MM.1S (cell line): Measurements from ENCODE around the gene RELL1.

Source experiments
- DNase-seq: peaks from one replicate; pipeline ENCODE4 v3.0.0-alpha.2; 2015
- H2AFZ ChIP-seq: fragments of 300-600 bp; sonication (generic); 2 replicates; pipeline ENCODE4 v1.6.0; 2016; ENCODE audit warnings: antibody characterized with exemption, low read length
- H3F3A ChIP-seq: fragments of 300-600 bp; sonication (generic); 2 replicates; pipeline ENCODE4 v1.6.1; 2016; ENCODE audit warnings: mild to moderate bottlenecking, antibody characterized with exemption, low read length, moderate library complexity, mixed read lengths; ENCODE audit not compliant: insufficient read depth
- H3K27ac ChIP-seq: fragments of 300-600 bp; sonication (generic); 2 replicates; pipeline ENCODE4 v1.5.1; 2016; ENCODE audit warnings: mild to moderate bottlenecking, low read length
- H3K27me3 ChIP-seq: fragments of 300-600 bp; sonication (generic); replicated peaks from 2 replicates; pipeline ENCODE4 v1.6.0; 2016; ENCODE audit warnings: low read length; ENCODE audit not compliant: insufficient read depth
- H3K36me3 ChIP-seq: fragments of 300-600 bp; sonication (generic); replicated peaks from 2 replicates; pipeline ENCODE4 v1.6.1; 2016; ENCODE audit warnings: mild to moderate bottlenecking, low read length, mixed read lengths; ENCODE audit not compliant: insufficient read depth
- H3K4me1 ChIP-seq: fragments of 300-600 bp; sonication (generic); 2 replicates; pipeline ENCODE4 v1.6.1; 2016; ENCODE audit warnings: low read length, mixed read lengths
- H3K4me2 ChIP-seq: fragments of 300-600 bp; sonication (generic); 2 replicates; pipeline ENCODE4 v1.6.0; 2016; ENCODE audit warnings: low read depth, low read length
- H3K4me3 ChIP-seq: fragments of 300-600 bp; sonication (generic); 2 replicates; pipeline ENCODE4 v1.5.1; 2016; ENCODE audit warnings: low read length, mixed read lengths
- H3K79me2 ChIP-seq: fragments of 300-600 bp; sonication (generic); 2 replicates; pipeline ENCODE4 v1.6.1; 2016; ENCODE audit warnings: mixed run types, low read length, mixed read lengths
- H3K9ac ChIP-seq: fragments of 300-600 bp; sonication (generic); 2 replicates; pipeline ENCODE4 v1.6.1; 2016; ENCODE audit warnings: low read length, mixed read lengths
- H3K9me2 ChIP-seq: fragments of 300-600 bp; sonication (generic); replicated peaks from 2 replicates; pipeline ENCODE4 v1.6.1; 2016; ENCODE audit warnings: mild to moderate bottlenecking, low read length, mixed read lengths; ENCODE audit not compliant: insufficient read depth
- H3K9me3 ChIP-seq: fragments of 300-600 bp; sonication (generic); replicated peaks from 2 replicates; pipeline ENCODE4 v1.6.1; 2016; ENCODE audit warnings: mild to moderate bottlenecking, low read length, mixed read lengths; ENCODE audit not compliant: insufficient read depth
- H4K20me1 ChIP-seq: fragments of 300-600 bp; sonication (generic); 2 replicates; pipeline ENCODE4 v1.6.1; 2016; ENCODE audit warnings: mild to moderate bottlenecking, low read length, moderate library complexity, mixed read lengths; ENCODE audit not compliant: insufficient read depth
- CTCF ChIP-seq: fragments of 300-600 bp; sonication (generic); IDR thresholded peaks from 2 replicates; pipeline ENCODE4 v1.5.1; 2016; ENCODE audit warnings: antibody characterized with exemption, low read length, mixed read lengths
- EZH2 ChIP-seq: fragments of 300-600 bp; sonication (generic); optimal IDR thresholded peaks from 2 replicates; pipeline ENCODE3; 2017; ENCODE audit warnings: low read depth, mild to moderate bottlenecking, antibody characterized with exemption, low read length, mixed read lengths
- EZH2phosphoT487 ChIP-seq: fragments of 300-600 bp; sonication (generic); IDR thresholded peaks from 2 replicates; pipeline ENCODE4 v1.6.1; 2018; ENCODE audit warnings: antibody characterized with exemption, low read length

RELL1 gene

GRCh38 chr4:37678624-37679023 is 7.6 kb downstream of the RELL1 start:
- H4K20me1 ChIP-seq = no peaks in the 10 kb centered on the region
- no peaks in the 10 kb centered on the region for H3K9me2 ChIP-seq
- DNase-seq = no peak
- no peaks in the 10 kb centered on the region for H3K27me3 ChIP-seq
- TF ChIP-seq CTCF (no peak), EZH2phosphoT487 (no peak), EZH2 (no peak)
- no peak overlapping the region for H3K4me2 ChIP-seq
- H3K27ac ChIP-seq = no peak overlapping the region
- peaks cover 85% of the 10 kb centered on the region for H3K79me2 ChIP-seq
- no peak overlapping the region for H3K4me3 ChIP-seq
- H3K4me1 ChIP-seq = peaks cover 51% of the 10 kb centered on the region
- no peak overlapping the region for H3K9ac ChIP-seq
- H3K36me3 ChIP-seq = no peaks in the 10 kb centered on the region
- H2AFZ ChIP-seq = no peak overlapping the region
- H3F3A ChIP-seq = peaks cover 33% of the 10 kb centered on the region
- no peaks in the 10 kb centered on the region for H3K9me3 ChIP-seq

DNA sequence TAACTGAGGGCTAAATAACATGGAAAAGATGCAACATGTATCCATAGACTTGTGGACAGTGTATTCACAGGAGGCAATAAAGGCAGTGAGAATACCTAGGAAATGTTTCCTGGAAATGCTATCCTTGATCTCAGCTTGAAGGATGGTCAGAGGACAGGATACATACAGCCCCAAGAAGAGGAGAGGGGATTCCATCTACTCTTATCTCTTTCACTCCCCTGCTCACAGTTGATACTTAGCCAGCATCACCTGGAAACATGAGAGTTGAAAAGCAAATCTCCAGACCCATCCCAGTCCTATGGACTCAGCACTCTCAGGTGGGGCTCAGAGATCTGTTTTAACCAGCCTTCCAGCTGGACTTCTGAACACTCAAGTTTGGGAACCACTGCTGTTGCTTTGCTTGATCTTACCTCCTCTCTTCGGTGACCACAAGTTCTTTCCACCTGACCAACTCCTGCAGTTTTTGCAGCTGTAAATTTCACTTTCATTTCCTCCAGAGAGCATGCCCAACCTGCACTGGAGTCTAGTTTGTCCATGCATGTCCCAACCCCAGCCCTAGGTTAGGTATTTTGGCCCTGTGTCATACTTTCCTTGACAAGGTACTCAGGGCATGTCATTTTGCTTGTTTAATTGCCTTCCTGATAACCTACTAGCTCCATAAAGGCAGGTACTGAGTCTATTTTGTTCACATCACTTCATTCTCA is 10.4 kb downstream of the RELL1 start:
- Histone ChIP-seq H3K27ac (peak overlapping the region; percentile 76), H3K9me3 (no peaks in the 10 kb centered on the region), H3K4me3 (peak overlapping the region; percentile 11; the same call in 1 of the 2 replicates), H3F3A (peaks cover 20% of the 10 kb centered on the region), H3K79me2 (peaks cover 88% of the 10 kb centered on the region), H3K4me1 (peaks cover 35% of the 10 kb centered on the region), H3K4me2 (peak overlapping the region; percentile 56), H3K9me2 (no peaks in the 10 kb centered on the region), H2AFZ (no peak overlapping the region), H3K27me3 (no peaks in the 10 kb centered on the region), H3K36me3 (no peaks in the 10 kb centered on the region), H3K9ac (no peak overlapping the region), H4K20me1 (no peaks in the 10 kb centered on the region)
- no peak for TF ChIP-seq EZH2
- TF ChIP-seq CTCF = no peak
- no peak for TF ChIP-seq EZH2phosphoT487
- DNase-seq = peak; percentile 91

DNA sequence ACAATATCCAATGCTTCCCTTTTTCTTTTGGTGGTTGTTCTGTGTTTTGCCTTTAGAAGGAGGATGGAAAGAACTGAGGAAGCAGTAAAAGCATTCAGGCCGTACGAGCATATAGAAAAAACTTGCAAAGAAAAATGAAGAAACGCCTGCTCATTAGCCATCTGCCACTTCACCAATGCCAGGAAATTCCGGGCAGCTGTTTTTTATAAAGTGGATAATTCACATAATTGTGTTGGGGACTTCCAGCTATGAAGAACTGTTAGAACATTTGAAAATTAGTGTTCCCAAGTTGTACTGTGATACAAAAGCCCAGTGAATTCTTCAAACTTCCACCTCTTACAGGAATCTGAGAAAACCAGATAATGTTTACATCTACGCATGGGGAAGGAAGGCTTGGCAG is 11.7 kb downstream of the RELL1 start:
- no peaks in the 10 kb centered on the region for H3K36me3 ChIP-seq
- no peak overlapping the region for H3K4me2 ChIP-seq
- H3K27me3 ChIP-seq = no peaks in the 10 kb centered on the region
- TF ChIP-seq CTCF (no peak), EZH2 (no peak), EZH2phosphoT487 (no peak)
- H2AFZ ChIP-seq = no peak overlapping the region
- H3K27ac ChIP-seq = no peak overlapping the region
- no peak overlapping the region for H3K4me3 ChIP-seq
- no peaks in the 10 kb centered on the region for H3K9me2 ChIP-seq
- H4K20me1 ChIP-seq = no peaks in the 10 kb centered on the region
- no peaks in the 10 kb centered on the region for H3K9me3 ChIP-seq
- H3K79me2 ChIP-seq = peaks cover 82% of the 10 kb centered on the region
- H3K9ac ChIP-seq = no peak overlapping the region
- H3F3A ChIP-seq = peaks cover 20% of the 10 kb centered on the region
- no peak for DNase-seq
- H3K4me1 ChIP-seq = peaks cover 35% of the 10 kb centered on the region
